B cell (primary cell): ENCODE data around the gene ADCY10. TPM values are rescaled to one million over a fixed set of nuclear protein-coding genes. Genes with fewer than 3 reads are reported as not detected.

Experiments
- ATAC-seq: fragments of 200-7000 bp; cut with Tn5 transposase; one replicate; pipeline ENCODE4 v1.10.0; 2021; ENCODE audit warnings: low read depth, mild to moderate bottlenecking, moderate number of reproducible peaks, moderate library complexity
- CTCF ChIA-PET: fragments of 350-600 bp; sonication (Branson Sonifier 250); formaldehyde crosslinking; loops from one replicate; lab custom pipeline; 2021; ENCODE audit warnings: antibody characterized with exemption, inconsistent platforms; lab: Charles Lee
- POLR2A ChIA-PET: fragments of 350-600 bp; sonication (Branson Sonifier 250); formaldehyde crosslinking; loops from one replicate; lab custom pipeline; 2021; ENCODE audit warnings: antibody characterized with exemption; lab: Charles Lee
- DNase-seq: peaks from one replicate; pipeline ENCODE4 v3.0.0; 2013
- H2AFZ ChIP-seq: 2 replicates; pipeline ENCODE4 v1.6.1; 2012; ENCODE audit warnings: mild to moderate bottlenecking, low read depth, low read length; ENCODE audit not compliant: insufficient read depth, poor library complexity, severe bottlenecking
- H3K27ac ChIP-seq, 2 donors: 1 replicate in 1 of 2; 2 replicates in 1 of 2; pipeline ENCODE4 v1.5.1; 2012 to 2013; ENCODE audit warnings: low read length in 2 of 2, mild to moderate bottlenecking in 2 of 2, moderate library complexity in 1 of 2
- H3K27me3 ChIP-seq, 4 experiments: fragments of 200-600 bp in 1 of 4; sonication (generic) in 1 of 4; replicated peaks in 1 of 4; 1 replicate in 2 of 4; 2 replicates in 2 of 4; pipeline versions ENCODE4 v1.6.1 to v1.7.0; 2013 to 2016; ENCODE audit warnings: low read length in 3 of 4, mild to moderate bottlenecking in 2 of 4, mixed read lengths in 1 of 4, moderate library complexity in 1 of 4; ENCODE audit not compliant: insufficient read depth in 4 of 4, control insufficient read depth in 3 of 4; ENCODE audit errors: control extremely low read depth in 1 of 4
- H3K36me3 ChIP-seq, 2 experiments: replicated peaks in 1 of 2; 1 replicate in 1 of 2; 2 replicates in 1 of 2; pipeline versions ENCODE4 v1.6.1 to v1.7.1; 2013; ENCODE audit warnings: low read length in 1 of 2; ENCODE audit not compliant: insufficient read depth in 2 of 2, control insufficient read depth in 1 of 2; ENCODE audit errors: control extremely low read depth in 1 of 2, extremely low read depth in 1 of 2
- H3K4me1 ChIP-seq, 2 donors: fragments of 200-600 bp in 1 of 2; sonication (generic) in 1 of 2; 1 replicate in 1 of 2; 2 replicates in 1 of 2; pipeline versions ENCODE4 v1.5.1 to v1.6.1; 2013 to 2017; ENCODE audit warnings: low read length in 2 of 2; ENCODE audit not compliant: control insufficient read depth in 2 of 2, insufficient read depth in 2 of 2
- H3K4me2 ChIP-seq: replicated peaks from 2 replicates; pipeline ENCODE3; 2012; ENCODE audit warnings: mild to moderate bottlenecking, low read depth, low read length; ENCODE audit not compliant: poor library complexity, severe bottlenecking
- H3K4me3 ChIP-seq, 5 experiments: fragments of 200-600 bp in 1 of 5; sonication (generic) in 1 of 5; 1 replicate in 3 of 5; 2 replicates in 2 of 5; pipeline versions ENCODE4 v1.5.1 to v1.7.0; 2011 to 2016; ENCODE audit warnings: low read length in 4 of 5, mild to moderate bottlenecking in 4 of 5, low read depth in 2 of 5, control low read depth in 1 of 5, moderate library complexity in 1 of 5; ENCODE audit not compliant: insufficient read depth in 1 of 5; ENCODE audit errors: control extremely low read depth in 1 of 5, extremely low read depth in 1 of 5
- H3K79me2 ChIP-seq: fragments of 200-600 bp; sonication (generic); one replicate; pipeline ENCODE4 v1.6.0; 2016; ENCODE audit warnings: low read length; ENCODE audit not compliant: control insufficient read depth, insufficient read depth
- H3K9ac ChIP-seq: fragments of 200-600 bp; sonication (generic); 2 replicates; pipeline ENCODE4 v1.6.1; 2017; ENCODE audit warnings: mild to moderate bottlenecking, low read length, moderate library complexity
- H3K9me3 ChIP-seq, 3 donors: one replicate each; pipeline versions ENCODE4 v1.6.1 to v1.7.1; 2013; ENCODE audit warnings: low read length in 2 of 3; ENCODE audit not compliant: control insufficient read depth in 2 of 3, insufficient read depth in 1 of 3; ENCODE audit errors: control extremely low read depth in 1 of 3
- H4K20me1 ChIP-seq: 2 replicates; pipeline ENCODE4 v1.6.0; 2012; ENCODE audit warnings: mild to moderate bottlenecking, low read length; ENCODE audit not compliant: insufficient read depth, control insufficient read depth, poor library complexity, severe bottlenecking
- H3K27ac Mint-ChIP-seq: one replicate; pipeline ENCODE4 v1.8.0; 2021; ENCODE audit warnings: mixed read lengths
- H3K27me3 Mint-ChIP-seq: one replicate; pipeline ENCODE4 v1.8.0; 2021; ENCODE audit warnings: mixed read lengths
- H3K4me1 Mint-ChIP-seq: one replicate; pipeline ENCODE4 v1.8.0; 2021; ENCODE audit warnings: mixed read lengths
- H3K4me3 Mint-ChIP-seq: one replicate; pipeline ENCODE4 v1.8.0; 2021; ENCODE audit warnings: mixed read lengths
- H3K9me3 Mint-ChIP-seq: one replicate; pipeline ENCODE4 v1.8.0; 2022; ENCODE audit warnings: mixed read lengths; ENCODE audit not compliant: insufficient read depth
- EZH2 ChIP-seq: IDR thresholded peaks from 2 replicates; pipeline ENCODE4 v1.6.1; 2012; ENCODE audit warnings: borderline replicate concordance, low read depth, mild to moderate bottlenecking, moderate library complexity, low read length; ENCODE audit not compliant: insufficient read depth, poor library complexity, severe bottlenecking
- WGBS: methylation state at CpG from one replicate; pipeline ENCODE4 v1.1.5; 2013; ENCODE audit warnings: missing lambda C conversion rate; ENCODE audit not compliant: insufficient coverage; 5-methylcytosine and 5-hydroxymethylcytosine counted together
- intact Hi-C: fragments of 100-400 bp; cut with micrococcal nuclease; formaldehyde crosslinking; loops from one replicate; pipeline ENCODE4 v1.10.0; 2022
- polyA plus RNA-seq: library from polyadenylated mRNA; depleted of rRNA; stranded (reverse); fragments of >200 nt; gene quantifications from 2 replicates; pipeline ENCODE4 v1.2.3, GENCODE V29; 2012
- total RNA-seq, 2 donors: library from RNA; stranded (reverse); fragments of 120-200 nt in 1 of 2; gene quantifications; 1 replicate in 1 of 2; 2 replicates in 1 of 2; pipeline versions ENCODE4 v1.2.3 to v1.2.4, GENCODE V29; 2013 to 2022
- TF ChIP-seq, protein P1 (sequence below): fragments of 200-600 bp; IDR thresholded peaks from one replicate; pipeline ENCODE4 v1.8.0; 2022; ENCODE audit warnings: antibody characterized with exemption, mild to moderate bottlenecking

The ADCY10 gene
- total and polyA plus RNA-seq, 2 donors (not counting 1 experiment from before 2014, with no cell fraction given): 0.15 TPM; not detected in 1

DNA sequence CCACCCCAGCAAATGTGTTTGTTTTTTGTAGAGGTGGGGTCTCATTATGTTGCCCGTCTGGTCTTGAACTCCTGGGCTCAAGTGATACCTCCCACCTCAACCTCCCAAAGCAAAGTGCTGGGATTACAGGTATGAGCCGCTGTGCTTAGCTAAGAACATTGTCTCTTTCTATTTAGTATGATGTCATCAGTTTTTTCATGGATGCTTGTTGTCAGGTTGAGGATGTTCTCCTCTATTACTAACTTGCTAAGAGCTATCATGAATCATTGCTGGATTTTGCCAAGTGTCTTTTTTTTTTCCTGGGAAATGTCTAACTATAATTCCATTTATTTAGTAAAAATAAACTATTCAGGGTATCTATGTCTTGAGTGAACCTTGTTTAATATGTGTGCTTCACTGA, 42.0 kb upstream of the ADCY10 start:
- H3K4me3 Mint-ChIP-seq: no peak overlapping the region
- Histone ChIP-seq H3K4me1 (no peaks in the 10 kb centered on the region), H3K27me3 (no peaks in the 10 kb centered on the region), H3K4me2 (no peak overlapping the region), H3K36me3 (peaks cover 0 to 19% of the 10 kb centered on the region in 2 experiments), H2AFZ (no peak overlapping the region), H3K9me3 (no peaks in the 10 kb centered on the region), H3K4me3 (no peak overlapping the region), H3K27ac (no peak overlapping the region), H4K20me1 (peaks cover 13% of the 10 kb centered on the region), H3K9ac (no peak overlapping the region), H3K79me2 (peaks cover 45% of the 10 kb centered on the region)
- no CpG with 5 or more reads among the region's 2 CpGs for WGBS
- H3K4me1 Mint-ChIP-seq: peaks cover 4% of the 10 kb centered on the region
- CTCF ChIA-PET: no interaction called here
- H3K27ac Mint-ChIP-seq: no peak overlapping the region
- ATAC-seq (no peak), DNase-seq (no peak)
- no peak for TF ChIP-seq EZH2
- TF ChIP-seq, protein P1, sequence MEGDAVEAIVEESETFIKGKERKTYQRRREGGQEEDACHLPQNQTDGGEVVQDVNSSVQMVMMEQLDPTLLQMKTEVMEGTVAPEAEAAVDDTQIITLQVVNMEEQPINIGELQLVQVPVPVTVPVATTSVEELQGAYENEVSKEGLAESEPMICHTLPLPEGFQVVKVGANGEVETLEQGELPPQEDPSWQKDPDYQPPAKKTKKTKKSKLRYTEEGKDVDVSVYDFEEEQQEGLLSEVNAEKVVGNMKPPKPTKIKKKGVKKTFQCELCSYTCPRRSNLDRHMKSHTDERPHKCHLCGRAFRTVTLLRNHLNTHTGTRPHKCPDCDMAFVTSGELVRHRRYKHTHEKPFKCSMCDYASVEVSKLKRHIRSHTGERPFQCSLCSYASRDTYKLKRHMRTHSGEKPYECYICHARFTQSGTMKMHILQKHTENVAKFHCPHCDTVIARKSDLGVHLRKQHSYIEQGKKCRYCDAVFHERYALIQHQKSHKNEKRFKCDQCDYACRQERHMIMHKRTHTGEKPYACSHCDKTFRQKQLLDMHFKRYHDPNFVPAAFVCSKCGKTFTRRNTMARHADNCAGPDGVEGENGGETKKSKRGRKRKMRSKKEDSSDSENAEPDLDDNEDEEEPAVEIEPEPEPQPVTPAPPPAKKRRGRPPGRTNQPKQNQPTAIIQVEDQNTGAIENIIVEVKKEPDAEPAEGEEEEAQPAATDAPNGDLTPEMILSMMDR: no peak
- POLR2A ChIA-PET: no interaction called here
- intact Hi-C loops: no loop called here
- no peaks in the 10 kb centered on the region for H3K27me3 Mint-ChIP-seq
- no peaks in the 10 kb centered on the region for H3K9me3 Mint-ChIP-seq

DNA sequence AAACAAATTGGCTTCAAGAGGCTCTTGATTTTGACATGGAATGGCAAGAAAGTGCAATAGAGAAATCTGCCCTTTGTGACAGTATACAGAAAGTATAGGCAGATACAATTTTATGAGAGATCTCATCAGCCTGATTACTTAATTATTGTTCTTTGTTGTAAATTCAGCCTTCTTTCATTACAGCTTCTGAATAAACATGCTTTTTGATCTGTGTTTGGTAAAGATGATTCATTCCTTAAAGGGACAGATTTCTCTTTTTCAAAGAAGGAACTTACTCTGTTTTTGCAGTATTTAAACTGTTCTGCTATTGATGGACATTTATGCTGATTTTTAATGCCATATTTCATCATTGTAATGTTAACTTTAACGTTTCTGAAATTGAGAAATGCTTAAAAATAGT, 36.6 kb upstream of the ADCY10 start:
- H3K9me3 Mint-ChIP-seq: no peaks in the 10 kb centered on the region
- Histone ChIP-seq H2AFZ (no peak overlapping the region), H3K4me2 (no peak overlapping the region), H3K9ac (no peak overlapping the region), H3K9me3 (no peaks in the 10 kb centered on the region), H3K36me3 (peaks cover 0 to 24% of the 10 kb centered on the region in 2 experiments), H3K79me2 (peaks cover 62% of the 10 kb centered on the region), H4K20me1 (peaks cover 25% of the 10 kb centered on the region), H3K4me3 (no peak overlapping the region), H3K27ac (no peak overlapping the region), H3K4me1 (no peaks in the 10 kb centered on the region), H3K27me3 (no peaks in the 10 kb centered on the region)
- intact Hi-C loops: no loop called here
- CTCF ChIA-PET: no interaction called here
- no peak overlapping the region for H3K4me3 Mint-ChIP-seq
- ATAC-seq (no peak), DNase-seq (no peak)
- POLR2A ChIA-PET: no interaction called here
- H3K27me3 Mint-ChIP-seq: no peaks in the 10 kb centered on the region
- TF ChIP-seq, protein P1: no peak
- TF ChIP-seq EZH2: no peak
- no peak overlapping the region for H3K27ac Mint-ChIP-seq
- no CpG with 5 or more reads among the region's 1 CpG for WGBS
- peaks cover 21% of the 10 kb centered on the region for H3K4me1 Mint-ChIP-seq
